CD14-positive monocyte (primary cell): ENCODE data around the gene MICU1. TPM values are rescaled to one million over a fixed set of nuclear protein-coding genes. Genes with fewer than 3 reads are reported as not detected.

ENCODE experiments used
- DNase-seq, 3 donors: peaks; one replicate each; pipeline ENCODE4 v3.0.0-alpha.2; 2011 to 2022
- H2AFZ ChIP-seq: 2 replicates; pipeline ENCODE4 v1.6.0; 2012; ENCODE audit warnings: mild to moderate bottlenecking, low read depth, low read length, inconsistent platforms; ENCODE audit not compliant: insufficient read depth, poor library complexity, severe bottlenecking
- H3K27ac ChIP-seq, 2 donors: 1 replicate in 1 of 2; 2 replicates in 1 of 2; pipeline ENCODE4 v1.5.1; 2012 to 2013; ENCODE audit warnings: low read length in 2 of 2, control low read depth in 1 of 2, inconsistent platforms in 1 of 2, low read depth in 1 of 2, mild to moderate bottlenecking in 1 of 2
- H3K27me3 ChIP-seq, 2 donors: one replicate each; pipeline versions ENCODE4 v1.6.0 to v1.6.1; 2011 to 2013; ENCODE audit warnings: low read length in 2 of 2; ENCODE audit not compliant: control insufficient read depth in 2 of 2, insufficient read depth in 2 of 2
- H3K36me3 ChIP-seq, 2 donors: replicated peaks in 1 of 2; 1 replicate in 1 of 2; 2 replicates in 1 of 2; pipeline versions ENCODE4 v1.5.1 to v1.6.1; 2012 to 2013; ENCODE audit warnings: low read length in 2 of 2, control low read depth in 1 of 2, inconsistent platforms in 1 of 2, mild to moderate bottlenecking in 1 of 2; ENCODE audit not compliant: insufficient read depth in 2 of 2, control insufficient read depth in 1 of 2
- H3K4me1 ChIP-seq, 2 donors: 1 replicate in 1 of 2; 2 replicates in 1 of 2; pipeline versions ENCODE4 v1.5.1 to v1.6.1; 2012 to 2013; ENCODE audit warnings: low read length in 2 of 2, control low read depth in 1 of 2, inconsistent platforms in 1 of 2, mild to moderate bottlenecking in 1 of 2, moderate library complexity in 1 of 2; ENCODE audit not compliant: insufficient read depth in 2 of 2, control insufficient read depth in 1 of 2
- H3K4me2 ChIP-seq: replicated peaks from 2 replicates; pipeline ENCODE3; 2012; ENCODE audit warnings: low read length, moderate library complexity, mild to moderate bottlenecking; ENCODE audit not compliant: poor library complexity, severe bottlenecking; ENCODE audit errors: extremely low read depth
- H3K4me3 ChIP-seq, 3 experiments: fragments of 200-600 bp in 1 of 3; sonication (generic) in 1 of 3; replicated peaks in 1 of 3; 1 replicate in 2 of 3; 2 replicates in 1 of 3; pipeline ENCODE4 v1.5.1; 2011 to 2013; ENCODE audit warnings: low read length in 3 of 3, mild to moderate bottlenecking in 3 of 3, control low read depth in 2 of 3, low read depth in 2 of 3, inconsistent platforms in 1 of 3, moderate library complexity in 1 of 3
- H3K79me2 ChIP-seq: 2 replicates; pipeline ENCODE4 v1.6.0; 2012; ENCODE audit warnings: mild to moderate bottlenecking, control low read depth, inconsistent platforms, low read length, moderate library complexity; ENCODE audit not compliant: insufficient read depth
- H3K9ac ChIP-seq: 2 replicates; pipeline ENCODE4 v1.6.0; 2017; ENCODE audit warnings: low read length, mild to moderate bottlenecking; ENCODE audit not compliant: insufficient read depth, poor library complexity, severe bottlenecking
- H3K9me3 ChIP-seq, 2 donors: replicated peaks in 1 of 2; 1 replicate in 1 of 2; 2 replicates in 1 of 2; pipeline versions ENCODE4 v1.5.1 to v1.6.1; 2012 to 2013; ENCODE audit warnings: low read length in 2 of 2, control low read depth in 1 of 2; ENCODE audit not compliant: control insufficient read depth in 1 of 2, insufficient read depth in 1 of 2
- H4K20me1 ChIP-seq: 2 replicates; pipeline ENCODE4 v1.6.0; 2012; ENCODE audit warnings: mild to moderate bottlenecking, low read length, control low read depth, moderate library complexity; ENCODE audit not compliant: insufficient read depth
- H3K27ac Mint-ChIP-seq, 7 donors: one replicate each; pipeline ENCODE4 v1.8.0; 2020; ENCODE audit warnings: mild to moderate bottlenecking in 7 of 7, mixed read lengths in 7 of 7, moderate library complexity in 6 of 7, inconsistent platforms in 2 of 7
- H3K27me3 Mint-ChIP-seq, 3 donors: one replicate each; pipeline ENCODE4 v1.8.0; 2021 to 2022; ENCODE audit warnings: low read depth in 3 of 3, mild to moderate bottlenecking in 3 of 3, mixed read lengths in 3 of 3, moderate library complexity in 3 of 3, inconsistent platforms in 1 of 3
- H3K36me3 Mint-ChIP-seq, 2 donors: one replicate each; pipeline ENCODE4 v1.8.0; 2020; ENCODE audit warnings: mixed read lengths in 2 of 2, inconsistent platforms in 1 of 2, mild to moderate bottlenecking in 1 of 2
- H3K4me1 Mint-ChIP-seq: one replicate; pipeline ENCODE4 v1.8.0; 2020; ENCODE audit warnings: mild to moderate bottlenecking, mixed read lengths
- H3K4me3 Mint-ChIP-seq, 2 donors: one replicate each; pipeline ENCODE4 v1.8.0; 2020; ENCODE audit warnings: mild to moderate bottlenecking in 2 of 2, mixed read lengths in 2 of 2, moderate library complexity in 1 of 2
- H3K9me3 Mint-ChIP-seq, 7 donors: one replicate each; pipeline ENCODE4 v1.8.0; 2020 to 2022; ENCODE audit warnings: mixed read lengths in 7 of 7, mild to moderate bottlenecking in 6 of 7, moderate library complexity in 6 of 7, inconsistent platforms in 2 of 7
- CTCF ChIP-seq: fragments of 200-600 bp; IDR thresholded peaks from one replicate; pipeline ENCODE4 v1.8.0; 2022; ENCODE audit warnings: antibody characterized with exemption, mild to moderate bottlenecking
- WGBS: methylation state at CpG from one replicate; pipeline ENCODE4 v1.1.5; 2013; ENCODE audit warnings: missing lambda C conversion rate; ENCODE audit not compliant: insufficient coverage; 5-methylcytosine and 5-hydroxymethylcytosine counted together
- intact Hi-C, 2 donors: fragments of 100-400 bp; cut with micrococcal nuclease; formaldehyde crosslinking; loops; one replicate each; pipeline versions ENCODE4 v1.15.0 to v1.15.1; 2023
- polyA plus RNA-seq, 3 donors: library from polyadenylated mRNA; depleted of rRNA in 1 of 3; unstranded in 2 of 3; stranded (reverse) in 1 of 3; fragments of 300-500 nt in 2 of 3; fragments of >200 nt in 1 of 3; fragmentation: Illumina TruSeq in 2 of 3; gene quantifications; 1 replicate in 2 of 3; 2 replicates in 1 of 3; pipeline ENCODE4 v1.2.3, GENCODE V29; 2012 to 2021

MICU1 gene
- polyA plus RNA-seq, 3 donors, result 51.1 to 76.4 (median 51.7) TPM

- H3K27ac Mint-ChIP-seq, result peak overlapping the region; percentile 89 to 97 (median 96)
- peak overlapping the region; percentile 2 to 58 (median 37) for H3K4me3 ChIP-seq
- H3K27me3 Mint-ChIP-seq, result no peaks in the 10 kb centered on the region
- intact Hi-C loops, result no loop called here
- H3K79me2 ChIP-seq, result peaks cover 34% of the 10 kb centered on the region
- H3K36me3 Mint-ChIP-seq, result peaks cover 24 to 25% of the 10 kb centered on the region in 2 donors
- peaks cover 34 to 54% of the 10 kb centered on the region in 2 donors for H3K4me1 ChIP-seq
- H3K9me3 Mint-ChIP-seq, result peaks cover 0 to 10% (median 5%) of the 10 kb centered on the region in 7 donors
- peak in 2 of 3 donors; percentile 56 for DNase-seq
- no peaks in the 10 kb centered on the region for H4K20me1 ChIP-seq
- TF ChIP-seq CTCF, result no peak
- H3K36me3 ChIP-seq, result peaks cover 2 to 26% of the 10 kb centered on the region in 2 donors
- H2AFZ ChIP-seq, result peak overlapping the region; percentile 8
- peak overlapping the region; percentile 76 to 91 for H3K27ac ChIP-seq
- no peaks in the 10 kb centered on the region for H3K27me3 ChIP-seq
- no peaks in the 10 kb centered on the region for H3K9me3 ChIP-seq
- peaks cover 46% of the 10 kb centered on the region for H3K4me1 Mint-ChIP-seq
- H3K4me3 Mint-ChIP-seq, result peak overlapping the region; percentile 61 to 86
- H3K4me2 ChIP-seq, result peak overlapping the region; percentile 64
- H3K9ac ChIP-seq, result peak overlapping the region; percentile 39
- WGBS, result 29% methylated on average over 1 of the region's 3 CpGs
Observed at GRCh38 chr10:72502581-72502980, 123.3 kb downstream of the MICU1 start.

- no peak for TF ChIP-seq CTCF
- Mint-ChIP-seq H3K4me3 (no peak overlapping the region), H3K36me3 (peaks cover 15 to 20% of the 10 kb centered on the region in 2 donors), H3K9me3 (peaks cover 0 to 10% (median 4%) of the 10 kb centered on the region in 7 donors), H3K4me1 (peaks cover 41% of the 10 kb centered on the region), H3K27ac (peak overlapping the region; percentile 59 to 88 (median 77)), H3K27me3 (peaks cover 0 to 2% (median 0%) of the 10 kb centered on the region in 3 donors)
- no CpG with 5 or more reads among the region's 1 CpG for WGBS
- Histone ChIP-seq H3K36me3 (no peaks in the 10 kb centered on the region), H3K27ac (peak overlapping the region in 1 of 2 donors; percentile 67), H3K9me3 (no peaks in the 10 kb centered on the region), H3K9ac (no peak overlapping the region), H2AFZ (no peak overlapping the region), H3K4me3 (no peak overlapping the region), H3K27me3 (no peaks in the 10 kb centered on the region), H3K4me1 (peaks cover 34 to 54% of the 10 kb centered on the region in 2 donors), H3K79me2 (peaks cover 21% of the 10 kb centered on the region), H4K20me1 (no peaks in the 10 kb centered on the region), H3K4me2 (no peak overlapping the region)
- DNase-seq, result peak in 1 of 3 donors; percentile 44
- intact Hi-C loops, result no loop called here
Observed at GRCh38 chr10:72499701-72500100, 126.2 kb downstream of the MICU1 start.
